Measurements from ENCODE around the gene TECTB.

Gene TECTB

GRCh38 chr10:112330162-112330561, 47.0 kb downstream of the TECTB start:
- no peak for TF ChIP-seq CTCF (conservative IDR thresholded peaks at IDR 0.05; ENCODE audit: low read depth, low read length)
- H3K36me3 ChIP-seq (ENCODE audit: insufficient read depth), result no peaks in the 10 kb centered on the region
- H3K27me3 ChIP-seq (ENCODE audit: insufficient read depth, low read depth), result no peaks in the 10 kb centered on the region
- H3K4me1 ChIP-seq (ENCODE audit: low read depth, poor library complexity, severe bottlenecking), result no peaks in the 10 kb centered on the region
- no peaks in the 10 kb centered on the region for H4K20me1 ChIP-seq (ENCODE audit: insufficient read depth)
- no peaks in the 10 kb centered on the region for H3K79me2 ChIP-seq (ENCODE audit: insufficient read depth, low read depth)
- no peak overlapping the region for H2AFZ ChIP-seq (ENCODE audit: low read depth)
- H3K27ac ChIP-seq, result no peak overlapping the region
- H3K4me3 ChIP-seq (IDR thresholded peaks at IDR 0.05; ENCODE audit: insufficient read depth, low read depth, low read length), result no peak overlapping the region
- H3K9ac ChIP-seq, result no peak overlapping the region
- no peak overlapping the region for H3K4me2 ChIP-seq

GRCh38 chr10:112330607-112331160, 47.5 kb downstream of the TECTB start:
- Histone ChIP-seq H3K4me2 (no peak overlapping the region), H2AFZ (ENCODE audit: low read depth) (no peak overlapping the region), H3K9ac (no peak overlapping the region), H3K36me3 (ENCODE audit: insufficient read depth) (no peaks in the 10 kb centered on the region), H4K20me1 (ENCODE audit: insufficient read depth) (no peaks in the 10 kb centered on the region), H3K27ac (no peak overlapping the region), H3K79me2 (ENCODE audit: insufficient read depth, low read depth) (no peaks in the 10 kb centered on the region), H3K4me1 (ENCODE audit: low read depth, poor library complexity, severe bottlenecking) (no peaks in the 10 kb centered on the region), H3K27me3 (ENCODE audit: insufficient read depth, low read depth) (no peaks in the 10 kb centered on the region), H3K4me3 (IDR thresholded peaks at IDR 0.05; ENCODE audit: insufficient read depth, low read depth, low read length) (no peak overlapping the region)
- no peak for TF ChIP-seq CTCF (conservative IDR thresholded peaks at IDR 0.05; ENCODE audit: low read depth, low read length)

- H3K27ac ChIP-seq, result no peak overlapping the region
- no peaks in the 10 kb centered on the region for H3K27me3 ChIP-seq (ENCODE audit: insufficient read depth, low read depth)
- no peak overlapping the region for H3K9ac ChIP-seq
- H3K4me1 ChIP-seq (ENCODE audit: low read depth, poor library complexity, severe bottlenecking), result no peaks in the 10 kb centered on the region
- no peaks in the 10 kb centered on the region for H4K20me1 ChIP-seq (ENCODE audit: insufficient read depth)
- no peak for TF ChIP-seq CTCF (conservative IDR thresholded peaks at IDR 0.05; ENCODE audit: low read depth, low read length)
- no peak overlapping the region for H3K4me2 ChIP-seq
- no peak overlapping the region for H3K4me3 ChIP-seq (IDR thresholded peaks at IDR 0.05; ENCODE audit: insufficient read depth, low read depth, low read length)
- H3K79me2 ChIP-seq (ENCODE audit: insufficient read depth, low read depth), result no peaks in the 10 kb centered on the region
- H3K36me3 ChIP-seq (ENCODE audit: insufficient read depth), result no peaks in the 10 kb centered on the region
- H2AFZ ChIP-seq (ENCODE audit: low read depth), result no peak overlapping the region
Observed at GRCh38 chr10:112332022-112332421, 48.8 kb downstream of the TECTB start.

GRCh38 chr10:112332509-112333228, 49.5 kb downstream of the TECTB start:
- Histone ChIP-seq H3K4me1 (ENCODE audit: low read depth, poor library complexity, severe bottlenecking) (no peaks in the 10 kb centered on the region), H3K4me3 (IDR thresholded peaks at IDR 0.05; ENCODE audit: insufficient read depth, low read depth, low read length) (no peak overlapping the region), H3K4me2 (no peak overlapping the region), H4K20me1 (ENCODE audit: insufficient read depth) (no peaks in the 10 kb centered on the region), H2AFZ (ENCODE audit: low read depth) (no peak overlapping the region), H3K27ac (no peak overlapping the region), H3K9ac (no peak overlapping the region), H3K36me3 (ENCODE audit: insufficient read depth) (no peaks in the 10 kb centered on the region), H3K27me3 (ENCODE audit: insufficient read depth, low read depth) (no peaks in the 10 kb centered on the region), H3K79me2 (ENCODE audit: insufficient read depth, low read depth) (no peaks in the 10 kb centered on the region)
- no peak for TF ChIP-seq CTCF (conservative IDR thresholded peaks at IDR 0.05; ENCODE audit: low read depth, low read length)
